ENCODE measurements around the gene GRB14. TPM values are rescaled to one million over a fixed set of nuclear protein-coding genes. Genes with fewer than 3 reads are reported as not detected.
"Not testable (repeated sequence)": the region's sequence is repeated elsewhere in the genome, so short reads cannot be mapped to it uniquely, and the experiment has no call there.

The GRB14 gene
- polyA plus RNA-seq (2013, experiment 1 of 2; ENCODE audit: insufficient read length): 2.1 TPM
- 0.76 TPM for polyA plus RNA-seq (2013, experiment 2 of 2; ENCODE audit: insufficient read length)

GRCh38 chr2:164620873-164621763 is at the start of gene GRB14:
TSS of gene GRB14 (minus strand) at chr2:164621482. CDS start at chr2:164621309, 173 bp downstream.
- DNase-seq: peak; percentile 20

- no peak for DNase-seq
These were observed 48.0 kb upstream of the GRB14 start for GRCh38 chr2:164669291-164669690.

GRCh38 chr2:164667566-164667965 is 46.3 kb upstream of the GRB14 start:
- no peak for DNase-seq

- no peak for DNase-seq
These were observed 42.8 kb upstream of the GRB14 start for GRCh38 chr2:164664070-164664469.

GRCh38 chr2:164662868-164663631 is 41.8 kb upstream of the GRB14 start:
- no peak for DNase-seq

- DNase-seq: no peak
These were observed 40.8 kb upstream of the GRB14 start for GRCh38 chr2:164662066-164662465.

- DNase-seq: no peak
These were observed 40.1 kb upstream of the GRB14 start for GRCh38 chr2:164661349-164661748.

GRCh38 chr2:164657129-164657528 is 35.8 kb upstream of the GRB14 start:
- peak; percentile 79 for DNase-seq

GRCh38 chr2:164655750-164656149 is 34.5 kb upstream of the GRB14 start:
- DNase-seq: peak; percentile 19

GRCh38 chr2:164655336-164655735 is 34.1 kb upstream of the GRB14 start:
- DNase-seq: no peak

- DNase-seq: peak; percentile 42
These were observed 30.1 kb upstream of the GRB14 start for GRCh38 chr2:164651361-164651760.

- DNase-seq: no peak
These were observed 22.9 kb upstream of the GRB14 start for GRCh38 chr2:164644036-164644700.

- DNase-seq: no peak
These were observed 21.8 kb upstream of the GRB14 start for GRCh38 chr2:164642946-164643555.

GRCh38 chr2:164642268-164642667 is 21.0 kb upstream of the GRB14 start:
- no peak for DNase-seq

- not testable (repeated sequence) for DNase-seq
These were observed 7.0 kb upstream of the GRB14 start for GRCh38 chr2:164628319-164628718.

GRCh38 chr2:164625378-164625971 is 4.2 kb upstream of the GRB14 start:
- DNase-seq: peak; percentile 92

- peak; percentile 17 for DNase-seq
These were observed 3.0 kb upstream of the GRB14 start for GRCh38 chr2:164624316-164624715.

GRCh38 chr2:164622338-164623106 is 1.2 kb upstream of the GRB14 start:
- DNase-seq: no peak

GRCh38 chr2:164621764-164622105 is 453 bp upstream of the GRB14 start:
- no peak for DNase-seq

- no peak for DNase-seq
These were observed 825 bp downstream of the GRB14 start for GRCh38 chr2:164620457-164620856.

- DNase-seq: peak; percentile 86
These were observed 3.8 kb downstream of the GRB14 start for GRCh38 chr2:164617466-164617865.
